Measurements from ENCODE around the gene CASP9.
"Not testable (repeated sequence)": the region's sequence is repeated elsewhere in the genome, so short reads cannot be mapped to it uniquely, and the experiment has no call there.

The CASP9 gene

GRCh38 chr1:15493869-15494390 lies 30.1 kb downstream of the CASP9 start:
- DNase-seq = no peak

- DNase-seq = no peak
These were observed 31.4 kb downstream of the CASP9 start for GRCh38 chr1:15492596-15492995.

GRCh38 chr1:15491010-15491409 lies 33.0 kb downstream of the CASP9 start:
- DNase-seq = not testable (repeated sequence)

- DNase-seq = peak; percentile 93
These were observed 34.8 kb downstream of the CASP9 start for GRCh38 chr1:15489052-15489736.

- DNase-seq = no peak
These were observed 35.6 kb downstream of the CASP9 start for GRCh38 chr1:15488371-15488770.

- not testable (repeated sequence) for DNase-seq
These were observed 37.0 kb downstream of the CASP9 start for GRCh38 chr1:15486844-15487610.

GRCh38 chr1:15485636-15486035 lies 38.4 kb downstream of the CASP9 start:
- no peak for DNase-seq

- not testable (repeated sequence) for DNase-seq
These were observed 39.6 kb downstream of the CASP9 start for GRCh38 chr1:15484443-15484842.

- DNase-seq = no peak
These were observed 40.0 kb downstream of the CASP9 start for GRCh38 chr1:15483971-15484370.

- not testable (repeated sequence) for DNase-seq
These were observed 41.0 kb downstream of the CASP9 start for GRCh38 chr1:15482983-15483543.

- not testable (repeated sequence) for DNase-seq
These were observed 41.6 kb downstream of the CASP9 start for GRCh38 chr1:15482455-15482854.

GRCh38 chr1:15479654-15480347 lies 44.2 kb downstream of the CASP9 start:
- DNase-seq = no peak

- no peak for DNase-seq
These were observed 46.3 kb downstream of the CASP9 start for GRCh38 chr1:15477646-15478212.

GRCh38 chr1:15476927-15477326 lies 47.1 kb downstream of the CASP9 start:
- DNase-seq = no peak

- no peak for DNase-seq
These were observed 48.2 kb downstream of the CASP9 start, which contains the start of gene CELA2B for GRCh38 chr1:15475752-15476314. Gene CELA2B (plus strand): TSS chr1:15476104. CDS start chr1:15476126, 22 bp downstream.

- no peak for DNase-seq
These were observed 51.4 kb downstream of the CASP9 start for GRCh38 chr1:15472587-15472986.

- not testable (repeated sequence) for DNase-seq
These were observed 52.3 kb downstream of the CASP9 start for GRCh38 chr1:15471723-15472122.

- not testable (repeated sequence) for DNase-seq
These were observed 52.9 kb downstream of the CASP9 start for GRCh38 chr1:15471067-15471466.

GRCh38 chr1:15469821-15470448 lies 54.1 kb downstream of the CASP9 start:
- not testable (repeated sequence) for DNase-seq

- DNase-seq = no peak
These were observed 54.7 kb downstream of the CASP9 start for GRCh38 chr1:15469361-15469760.

GRCh38 chr1:15468145-15468544 lies 55.9 kb downstream of the CASP9 start:
- DNase-seq = no peak
